GM19023 (cell line): ENCODE data around the gene SDS.

Experiments used
- ATAC-seq: cut with Tn5 transposase; IDR thresholded peaks from one replicate; pipeline ENCODE4 v1.9.1; 2021; ENCODE audit warnings: mild to moderate bottlenecking, moderate library complexity; ENCODE audit not compliant: unreplicated experiment

The SDS gene

DNA sequence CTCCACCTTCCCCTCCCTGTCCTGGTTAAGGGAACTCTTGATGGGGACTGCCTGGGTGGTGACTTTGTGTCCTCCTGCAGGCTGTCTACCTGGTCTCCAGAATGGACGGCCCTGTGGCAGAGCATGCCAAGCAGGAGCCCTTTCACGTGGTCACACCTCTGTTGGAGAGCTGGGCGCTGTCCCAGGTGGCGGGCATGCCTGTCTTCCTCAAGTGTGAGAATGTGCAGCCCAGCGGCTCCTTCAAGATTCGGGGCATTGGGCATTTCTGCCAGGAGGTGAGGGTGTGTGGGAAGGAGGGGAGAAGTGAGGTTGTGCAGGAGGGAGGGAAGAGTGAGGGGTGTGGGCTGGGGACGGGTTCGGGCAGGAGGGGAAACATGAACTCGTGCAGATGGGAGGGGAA is 24.2 kb upstream of the SDS start:
- no peak for ATAC-seq

DNA sequence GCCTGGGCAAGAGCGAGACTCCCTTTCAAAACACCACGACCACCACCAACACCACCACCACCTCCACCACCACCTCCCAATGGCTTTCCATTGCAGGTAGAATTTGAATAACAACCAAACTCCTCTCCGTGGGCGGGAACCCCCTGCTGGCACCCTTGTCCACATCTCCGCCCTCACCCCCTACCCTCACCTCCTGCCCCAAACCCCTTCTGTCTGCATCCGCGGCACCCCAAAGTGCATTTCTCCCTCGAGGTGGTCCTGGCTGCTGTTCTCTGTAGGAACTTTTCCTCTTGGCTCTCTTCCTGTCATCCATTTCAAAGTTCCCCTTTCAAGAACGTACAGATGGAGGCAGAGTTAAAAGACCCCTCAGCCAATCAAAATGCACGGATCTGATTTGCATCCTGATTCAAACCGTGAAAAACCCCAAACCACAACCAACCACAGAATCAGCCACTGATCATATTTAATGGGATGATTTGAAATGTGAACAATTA is 22.3 kb upstream of the SDS start:
- no peak for ATAC-seq

DNA sequence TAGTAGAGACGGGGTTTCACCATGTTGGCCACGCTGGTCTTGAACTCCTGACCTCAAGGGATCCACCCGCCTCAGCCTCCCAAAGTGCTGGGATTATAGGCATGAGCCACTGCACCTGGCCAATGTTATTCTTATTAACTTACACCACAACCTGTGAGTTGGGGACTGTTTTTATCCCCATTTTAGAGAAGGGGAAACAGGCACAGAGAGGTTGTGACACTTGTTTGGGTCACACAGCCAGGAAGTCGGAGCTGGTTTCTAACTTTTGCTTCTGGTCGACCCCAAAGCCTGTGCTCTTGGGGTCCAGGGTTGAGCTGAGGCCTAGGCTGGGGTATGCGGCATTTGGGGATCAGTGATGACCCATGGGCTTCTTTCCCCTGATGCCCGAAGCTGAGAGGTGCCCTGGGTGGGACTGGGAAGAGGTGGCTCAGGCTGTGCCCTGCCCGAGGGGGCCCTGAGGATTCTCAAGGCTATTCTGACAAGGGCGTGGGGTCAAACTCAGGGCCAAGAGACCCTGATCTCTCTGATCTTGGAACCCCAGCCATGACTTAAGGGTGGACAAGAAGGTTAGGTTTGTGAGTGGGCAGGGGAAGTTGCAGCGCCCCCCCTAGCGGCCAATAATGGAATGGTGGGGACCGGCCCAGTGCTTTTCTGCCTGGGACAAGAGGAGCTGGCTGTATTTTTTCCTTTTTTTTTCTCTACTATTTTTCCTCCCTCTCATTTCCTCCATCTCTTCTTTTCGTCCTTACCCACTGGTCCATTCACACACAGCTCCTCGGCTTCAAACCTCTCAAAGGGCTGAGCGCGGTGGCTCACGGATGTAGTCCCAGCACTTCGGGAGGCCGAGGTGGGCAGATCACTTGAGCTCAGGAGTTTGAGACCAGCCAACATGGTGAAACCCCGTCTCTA is 21.5 kb upstream of the SDS start:
- ATAC-seq, result no peak

DNA sequence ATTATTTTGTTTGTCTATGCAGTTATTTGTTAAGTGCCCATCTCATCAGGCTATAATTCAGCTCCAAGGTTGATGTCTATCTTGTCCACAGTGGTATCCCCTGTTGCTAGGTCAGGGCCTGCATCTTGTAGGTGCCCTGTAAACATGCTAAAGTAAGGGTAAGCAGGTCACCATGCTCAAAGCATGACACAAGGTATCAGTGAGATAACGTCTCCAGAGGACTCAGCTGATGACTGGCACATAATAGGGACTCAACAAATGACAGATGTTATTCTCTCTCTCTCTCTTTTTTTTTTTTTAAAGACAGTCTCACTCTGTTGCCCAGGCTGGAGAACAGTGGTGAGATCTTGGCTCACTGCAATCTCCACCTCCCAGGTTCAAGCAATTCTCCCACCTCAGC is 20.8 kb upstream of the SDS start:
- ATAC-seq, result no peak

DNA sequence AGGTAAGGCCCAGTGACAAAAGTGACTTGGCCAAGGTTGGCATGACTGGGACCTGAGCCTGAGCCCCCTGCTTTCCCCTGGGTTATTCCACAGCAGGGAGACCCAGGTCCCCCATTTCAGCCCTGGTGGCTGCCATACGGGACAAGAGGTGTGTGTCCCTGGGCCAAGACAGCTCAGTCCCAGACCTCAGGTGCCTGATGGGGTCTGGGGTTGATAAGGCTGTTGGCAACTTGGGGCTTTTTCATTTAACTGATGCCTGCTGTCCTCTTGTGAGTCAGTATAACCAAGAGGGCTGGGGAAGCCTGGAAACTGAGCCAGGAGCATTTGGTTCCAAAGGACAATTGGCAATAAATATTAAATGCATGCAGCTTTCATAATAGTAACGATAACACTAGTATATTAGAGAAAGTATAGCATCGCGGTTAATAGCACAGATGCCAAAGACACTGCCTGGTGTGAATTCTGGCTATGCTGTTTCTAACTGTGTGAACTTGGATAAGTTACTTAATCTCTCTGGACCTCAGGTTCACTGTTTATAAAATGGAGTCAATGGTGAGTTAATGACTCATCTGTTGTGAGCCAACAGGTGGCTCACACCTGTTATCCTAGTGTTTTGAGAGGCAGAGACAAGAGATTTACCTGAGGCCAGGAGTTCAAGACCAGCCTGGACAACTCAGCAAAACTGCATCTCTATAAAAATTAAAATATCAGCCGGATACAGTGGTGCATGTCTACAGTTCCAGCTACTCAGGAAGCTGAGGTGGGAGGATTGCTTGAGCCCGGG is 19.4 kb upstream of the SDS start:
- no peak for ATAC-seq

DNA sequence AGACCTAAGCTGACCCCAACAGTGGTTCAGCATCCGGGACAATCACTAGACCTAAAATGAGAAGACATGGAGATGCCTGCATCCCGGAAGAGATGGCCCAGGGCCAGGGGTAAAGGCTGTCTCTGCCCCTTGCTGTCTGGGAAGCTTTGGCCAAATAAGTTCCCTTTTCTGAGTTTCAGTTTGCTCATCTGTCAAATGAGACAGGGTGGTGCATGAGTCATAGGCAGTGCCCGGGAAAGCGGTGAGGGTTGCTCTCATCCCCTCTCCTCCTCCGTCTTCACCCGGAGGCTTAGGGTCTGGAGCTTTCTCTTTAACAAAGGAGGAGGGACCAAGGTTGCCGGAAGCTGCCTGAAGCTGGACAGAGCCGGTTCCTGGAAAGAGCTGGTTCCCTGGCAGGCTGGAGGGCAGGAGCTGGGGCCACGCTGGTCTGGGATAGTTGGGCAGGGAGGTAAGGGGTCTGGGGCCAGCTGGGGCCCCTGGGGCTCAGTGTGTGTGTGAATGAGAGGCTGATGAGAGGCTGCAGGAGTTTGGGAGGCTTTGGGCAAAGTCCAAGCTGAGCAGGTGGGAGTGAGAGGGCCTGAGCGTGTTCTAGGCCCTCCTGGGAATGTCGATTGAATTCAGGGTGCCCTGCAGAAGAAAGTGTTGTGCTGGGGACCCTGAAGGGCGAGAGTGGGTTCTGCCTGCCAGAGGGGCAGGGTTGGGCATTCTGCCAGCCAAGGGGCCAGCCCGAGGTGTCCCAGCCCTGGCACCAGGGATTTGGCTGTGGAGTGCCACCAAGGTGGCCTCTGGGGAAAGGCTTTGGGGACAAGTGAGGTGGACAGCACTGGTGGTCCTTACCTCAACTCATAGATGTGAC is 18.6 kb upstream of the SDS start, which contains the start of gene SDSL:
SDSL (plus strand) TSS at position 351 of the 856 bp plus-strand sequence. CDS start 5,603 bp downstream, outside the sequence.
- ATAC-seq, result peak; percentile 83

DNA sequence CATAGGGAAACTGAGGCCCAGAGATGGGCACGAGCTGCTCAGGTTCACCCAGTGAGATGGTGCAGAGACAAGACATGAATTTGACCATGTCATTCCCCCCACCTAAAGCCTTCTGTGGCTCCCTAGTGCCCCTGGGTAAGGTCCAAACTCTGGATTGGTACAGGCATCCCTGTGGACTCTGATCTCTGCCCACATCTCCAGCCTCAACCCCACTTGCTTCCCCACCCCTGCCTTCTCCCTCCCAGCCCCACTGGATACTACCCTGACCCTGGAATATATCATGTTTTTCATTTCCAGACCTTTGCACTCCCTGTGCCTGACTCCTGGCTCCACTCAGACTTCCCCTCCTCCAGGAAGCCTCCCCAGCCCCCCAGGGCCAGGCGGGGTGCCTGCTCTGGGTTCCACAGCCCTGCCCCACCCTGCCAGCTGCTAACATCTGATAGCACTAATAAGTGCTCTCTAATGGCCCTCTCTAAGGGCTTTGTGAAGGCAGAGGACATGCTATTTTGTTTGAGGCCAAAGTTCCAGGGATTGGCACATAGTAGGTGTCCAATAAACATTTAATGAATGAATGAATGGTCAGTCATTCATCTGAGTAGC is 17.4 kb upstream of the SDS start:
- ATAC-seq, result no peak

DNA sequence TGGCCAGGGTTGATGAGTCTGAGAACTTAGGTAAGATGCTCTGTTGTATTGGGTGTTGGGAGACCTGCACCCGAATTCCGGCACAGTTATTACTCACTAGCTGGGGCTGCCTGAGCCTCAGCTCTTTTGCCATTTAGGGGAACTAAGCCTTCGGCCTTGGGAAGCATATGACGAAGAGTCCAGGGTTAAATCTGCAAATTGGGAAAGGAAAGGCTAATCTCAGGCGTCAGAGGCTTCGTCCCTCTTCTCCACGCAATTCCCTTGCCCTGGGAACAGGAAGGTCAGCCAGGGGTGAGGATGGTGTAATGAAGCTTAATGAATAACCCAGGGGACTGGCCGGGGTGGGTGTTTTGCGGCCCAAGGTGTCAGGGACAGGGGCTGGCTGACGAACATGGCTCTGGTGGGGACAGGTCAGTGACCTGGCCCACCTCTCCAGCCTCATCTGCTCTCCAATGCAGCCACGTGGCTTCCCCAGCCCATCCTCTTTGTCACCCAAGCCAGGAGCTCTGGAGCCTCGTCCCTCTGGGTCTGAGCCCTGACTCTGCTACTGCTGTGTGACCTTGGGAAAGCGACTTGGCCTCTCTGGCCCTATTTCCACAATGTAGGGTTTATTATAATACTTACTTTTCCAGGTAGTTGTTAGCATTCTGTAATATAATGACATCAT is 14.7 kb upstream of the SDS start:
- no peak for ATAC-seq

DNA sequence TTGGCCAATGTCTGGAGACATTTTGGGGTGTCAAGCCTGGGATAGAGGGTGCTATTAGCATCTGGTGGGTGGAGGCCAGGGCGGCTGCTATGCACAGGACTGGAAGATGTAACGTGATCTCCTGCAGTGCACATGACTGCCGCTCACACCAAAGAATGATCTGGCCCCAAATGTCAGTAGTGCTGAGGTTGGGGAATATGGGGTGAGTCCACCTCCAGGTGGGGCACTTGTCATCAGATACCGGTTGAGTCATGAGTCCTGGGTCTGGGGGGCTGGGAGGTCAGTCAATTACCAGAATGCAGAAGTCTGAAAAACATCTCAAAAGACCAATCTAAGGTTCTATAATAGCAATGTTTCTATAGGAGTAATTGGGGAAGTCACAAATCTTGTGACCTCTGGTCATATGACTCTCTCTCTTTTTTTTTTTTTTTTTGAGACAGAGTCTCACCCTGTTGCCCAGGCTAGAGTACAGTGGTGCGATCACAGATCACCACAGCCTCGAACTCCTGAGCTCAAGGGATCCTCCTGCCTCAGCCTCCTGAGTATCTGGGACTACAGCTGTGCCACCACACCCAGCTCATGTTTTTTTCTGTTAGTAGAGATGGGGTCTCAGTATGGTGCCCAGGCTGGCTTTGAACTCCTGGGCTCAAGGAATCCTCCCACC is 12.5 kb upstream of the SDS start:
- no peak for ATAC-seq

DNA sequence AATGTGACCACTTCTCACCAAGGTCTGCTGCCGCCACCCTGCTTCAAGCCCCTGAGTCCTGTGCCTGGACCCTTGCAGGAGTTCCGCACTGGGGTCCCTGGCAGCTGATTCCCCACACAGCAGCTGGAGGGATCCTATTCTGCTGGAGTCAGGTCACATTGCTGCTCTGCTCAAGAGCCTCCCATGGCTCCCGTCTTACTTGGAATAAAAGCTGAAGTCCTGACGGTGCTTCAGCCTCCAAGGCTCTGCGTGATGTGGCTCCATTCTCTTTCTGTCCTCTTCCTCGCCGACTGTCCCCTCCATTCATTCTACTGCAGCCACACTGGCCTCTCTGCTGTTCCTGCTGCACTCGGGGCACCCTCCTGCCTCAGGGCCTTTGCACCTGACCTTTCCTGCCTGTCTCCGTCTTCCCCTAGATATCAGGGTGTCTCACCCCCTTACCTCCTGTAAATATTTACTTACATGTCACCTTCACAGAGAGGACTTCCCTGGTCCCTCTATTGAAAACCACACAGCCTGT is 10.9 kb upstream of the SDS start:
- ATAC-seq, result no peak

DNA sequence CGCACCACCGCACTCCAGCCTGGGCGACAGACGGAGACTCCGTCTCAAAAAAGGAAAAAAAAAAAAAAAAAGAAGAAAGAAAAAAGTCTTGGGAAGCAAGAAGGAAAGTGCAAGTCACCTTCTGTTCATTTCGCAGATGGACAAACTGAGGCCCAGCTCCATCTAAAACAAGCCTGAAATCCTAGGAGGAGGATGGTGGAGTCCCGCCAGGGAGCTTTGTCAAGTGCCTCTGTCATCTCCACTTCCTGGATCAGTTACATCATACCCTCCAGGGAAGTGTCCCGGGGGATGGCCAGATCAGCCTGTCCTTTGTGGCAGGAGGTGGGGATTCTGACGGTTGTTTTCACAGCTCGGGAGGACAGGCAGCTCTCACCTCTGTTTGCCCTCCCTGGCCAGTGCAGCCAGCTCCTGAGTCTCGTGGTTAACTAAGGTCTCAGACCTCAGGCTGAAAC is 9.8 kb upstream of the SDS start:
- ATAC-seq, result no peak

DNA sequence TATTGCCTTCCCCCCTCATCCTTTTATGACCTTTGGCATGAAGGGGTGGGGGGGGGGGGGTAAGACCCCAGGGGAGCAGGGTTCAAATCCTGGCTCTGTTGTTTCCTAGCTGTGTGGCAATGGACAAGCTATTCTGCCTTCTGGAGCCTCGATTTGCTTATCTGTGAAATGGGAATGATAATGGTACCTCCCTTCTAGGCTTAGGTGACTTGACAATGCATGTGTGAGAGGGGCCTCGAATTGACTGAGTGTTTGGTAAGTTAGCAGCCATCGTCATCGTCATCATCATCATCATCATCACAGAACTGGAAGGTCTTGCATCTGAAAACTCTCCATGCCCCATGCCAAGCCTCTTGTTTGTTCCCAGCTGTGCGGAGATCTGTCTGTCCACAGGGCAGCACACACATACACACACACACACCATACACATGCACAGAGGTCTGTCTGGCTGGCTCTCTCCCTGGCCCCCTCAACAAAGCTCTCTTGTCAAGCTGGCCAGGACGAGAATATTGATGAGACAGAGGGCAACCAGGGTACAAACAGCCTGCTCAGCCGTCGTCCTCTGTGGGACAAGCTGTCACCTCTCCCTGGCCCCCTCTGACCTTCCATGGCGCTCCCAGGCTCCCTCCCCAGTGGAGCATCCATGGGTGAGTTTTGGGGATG is 5.9 kb upstream of the SDS start:
- no peak for ATAC-seq

DNA sequence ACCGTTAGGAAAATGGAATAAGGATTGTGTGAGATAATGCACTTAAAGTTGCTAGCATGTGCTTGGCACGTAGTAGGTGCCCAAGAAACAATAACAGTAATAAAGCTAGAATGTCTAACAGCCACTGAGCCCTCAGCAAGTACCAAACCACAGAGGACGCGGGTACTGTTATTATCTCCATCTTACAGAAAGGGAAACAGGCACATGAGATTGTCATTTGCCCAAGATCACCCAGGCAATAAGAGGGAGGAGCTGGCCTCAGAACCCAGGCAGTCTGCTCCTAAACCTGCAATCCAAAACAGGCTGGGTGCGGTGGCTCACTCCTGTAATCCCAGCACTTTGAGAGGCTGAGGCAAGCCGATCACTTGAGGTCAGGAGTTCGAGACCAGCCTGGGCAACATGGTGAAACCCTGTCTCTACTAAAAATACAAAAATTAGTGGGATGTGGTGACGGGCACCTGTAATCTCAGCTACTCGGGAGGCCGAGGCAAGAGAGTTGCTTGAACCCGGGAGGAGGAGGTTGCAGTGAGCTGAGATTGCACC is 5.1 kb upstream of the SDS start:
- ATAC-seq, result no peak

DNA sequence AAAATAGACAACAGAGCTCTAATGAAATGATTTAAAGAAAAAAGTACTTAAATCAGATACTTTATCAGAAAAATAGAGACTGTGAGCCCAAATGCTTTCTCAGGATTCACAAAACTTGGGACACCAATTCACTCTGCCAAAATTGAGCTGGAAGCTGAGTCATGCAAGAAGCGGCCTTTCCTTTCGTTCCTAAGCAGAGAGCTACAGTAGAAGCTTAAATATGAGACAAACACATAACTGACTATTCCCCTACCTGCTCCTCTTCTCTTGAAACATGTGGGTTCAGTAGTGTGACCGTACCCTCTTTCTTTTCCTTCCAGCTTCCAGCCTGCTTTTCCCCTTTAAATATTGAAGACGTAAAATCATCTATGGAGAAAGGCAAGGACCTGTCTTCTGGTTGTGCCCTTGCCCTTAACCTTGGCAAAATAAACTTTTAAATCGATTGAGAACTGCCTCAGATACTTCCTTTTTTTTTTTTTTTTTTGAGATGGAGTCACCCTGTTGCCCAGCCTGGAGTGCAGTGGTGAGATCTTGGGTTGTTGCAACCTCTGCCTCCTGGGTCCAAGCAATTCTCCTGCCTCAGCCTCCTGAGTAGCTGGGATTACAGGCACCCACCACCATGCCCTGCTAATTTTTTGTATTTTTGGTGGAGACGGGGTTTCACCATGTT is 4.4 kb upstream of the SDS start:
- no peak for ATAC-seq

DNA sequence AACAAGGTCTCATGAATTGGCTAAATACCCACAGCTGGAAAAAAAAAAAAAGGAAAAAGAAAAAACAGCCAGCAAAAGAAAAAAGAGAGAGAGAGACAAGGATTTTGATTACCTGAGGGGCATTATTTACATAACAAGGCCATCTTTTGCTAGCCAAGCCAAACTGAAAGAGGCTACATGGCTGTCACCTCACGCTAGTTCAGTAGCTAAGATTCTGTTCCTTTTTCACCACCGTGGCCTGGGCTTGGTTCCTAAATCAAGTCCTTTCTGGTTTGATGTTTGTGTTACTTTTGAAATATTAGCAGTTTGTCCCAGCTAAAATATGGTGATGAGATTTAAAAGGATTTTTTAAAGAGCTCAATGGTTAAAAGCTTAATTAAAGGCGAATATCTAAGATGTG is 2.0 kb upstream of the SDS start:
- no peak for ATAC-seq

DNA sequence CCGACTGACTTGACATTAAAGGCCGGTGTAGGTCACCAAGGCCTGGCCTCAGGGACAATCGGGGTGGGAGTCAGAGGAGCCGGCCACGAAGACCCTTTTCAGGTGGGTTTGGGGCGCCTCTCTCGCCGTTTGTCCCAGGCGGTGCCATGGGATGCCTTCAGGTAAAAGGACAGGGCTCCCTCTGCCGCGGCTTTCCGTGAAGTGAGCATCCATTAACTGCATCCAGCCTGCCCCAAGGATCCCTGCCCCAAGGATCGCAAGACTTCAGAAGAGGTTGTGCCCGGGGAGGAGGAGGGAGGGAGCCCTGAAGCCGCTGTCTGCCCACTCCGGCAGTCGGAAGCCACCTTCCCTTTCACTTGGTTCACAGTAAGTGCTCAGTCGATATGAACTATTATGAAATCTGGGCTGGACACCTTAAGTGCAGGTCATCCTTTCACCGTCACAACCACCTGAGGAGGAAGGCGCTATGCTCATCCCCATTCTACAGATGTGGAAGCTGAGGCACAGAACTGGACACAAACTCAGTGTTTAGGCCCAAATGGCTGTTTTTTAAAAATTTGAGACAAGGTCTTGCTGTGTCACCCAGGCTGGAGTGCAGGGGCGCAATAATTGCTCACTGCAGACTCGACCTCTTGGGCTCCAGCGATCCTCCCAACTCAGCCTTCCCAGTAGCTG is 964 bp downstream of the SDS start:
- ATAC-seq, result no peak
